GM12873 (cell line): ENCODE measurements around the gene NMRK1.

ENCODE experiments used
- CTCF ChIP-seq: IDR thresholded peaks from 2 replicates; pipeline ENCODE4 v1.5.1; 2012; ENCODE audit warnings: low read depth, mild to moderate bottlenecking, moderate library complexity, low read length, control low read depth; ENCODE audit not compliant: insufficient read depth; ENCODE audit errors: missing control alignments

The NMRK1 gene

GRCh38 chr9:75102177-75102790 lies 14.3 kb upstream of the NMRK1 start:
- TF ChIP-seq CTCF: no peak

- no peak for TF ChIP-seq CTCF
Measured at GRCh38 chr9:75101004-75101588, 13.1 kb upstream of the NMRK1 start.

GRCh38 chr9:75096796-75097195 lies 8.8 kb upstream of the NMRK1 start:
- no peak for TF ChIP-seq CTCF

- TF ChIP-seq CTCF: no peak
Measured at GRCh38 chr9:75092766-75093165, 4.8 kb upstream of the NMRK1 start.

GRCh38 chr9:75090579-75090978 lies 2.6 kb upstream of the NMRK1 start:
- no peak for TF ChIP-seq CTCF

- no peak for TF ChIP-seq CTCF
Measured at GRCh38 chr9:75089373-75089766, 1.4 kb upstream of the NMRK1 start.

GRCh38 chr9:75088646-75089372 lies 854 bp upstream of the NMRK1 start:
- no peak for TF ChIP-seq CTCF
